ENCODE results near the gene CCL4L2. TPM values are rescaled to one million over a fixed set of nuclear protein-coding genes. Genes with fewer than 3 reads are reported as not detected.
"Not testable (repeated sequence)": the region's sequence is repeated elsewhere in the genome, so short reads cannot be mapped to it uniquely, and the experiment has no call there.

CCL4L2 gene
- total RNA-seq (under 1 TPM in 1 of 2 donors, not detected in 1; 0.74 TPM), polyA plus RNA-seq (ENCODE audit: insufficient read depth, low read depth, low replicate concordance) (3.6 TPM)
- long read RNA-seq, donor 1: 0 reads
- long read RNA-seq, donor 2: 0 reads

DNA sequence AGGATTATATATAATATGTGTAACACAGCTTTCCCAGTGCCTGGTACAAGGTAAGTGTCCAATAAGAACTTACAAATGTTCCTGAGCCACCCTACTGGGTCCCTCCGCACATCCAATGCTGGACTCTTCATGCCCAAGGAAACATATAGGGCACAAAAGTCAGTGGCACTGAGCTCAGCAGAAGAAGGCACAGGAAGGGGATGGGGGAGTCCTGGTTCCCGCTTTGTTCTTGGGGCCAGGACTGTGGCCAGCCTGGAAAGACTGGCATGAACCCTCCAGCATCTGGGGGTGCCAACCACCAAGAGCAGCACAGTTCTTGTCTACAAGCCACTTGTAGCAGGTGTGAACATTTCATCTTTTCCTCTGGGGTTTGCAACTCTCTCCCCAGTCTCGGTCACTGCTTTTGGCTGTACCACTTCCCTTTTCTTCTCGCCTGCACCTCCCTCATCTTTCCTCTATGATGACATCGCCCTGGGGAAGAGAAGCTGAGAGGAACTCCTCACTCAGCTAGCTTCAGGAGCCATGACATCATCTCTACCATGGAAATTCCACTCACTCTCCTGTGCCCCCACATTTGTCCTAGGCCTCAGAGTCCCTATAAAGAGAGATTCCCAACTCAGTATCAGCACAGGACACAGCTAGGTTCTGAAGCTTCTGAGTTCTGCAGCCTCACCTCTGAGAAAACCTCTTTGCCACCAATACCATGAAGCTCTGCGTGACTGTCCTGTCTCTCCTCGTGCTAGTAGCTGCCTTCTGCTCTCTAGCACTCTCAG lies at the start of gene CCL4L2:
TSS of gene CCL4L2 (plus strand) at position 625 of the 773 bp plus-strand sequence.
- H3K4me3 ChIP-seq; H3K9me3 ChIP-seq; H3K36me3 ChIP-seq (ENCODE audit: low read depth, missing control alignments); intact Hi-C loops (cut with DNase I; ENCODE audit: low total_unique reads); H3K27me3 ChIP-seq; DNase-seq; H3K4me1 ChIP-seq; H3K27ac ChIP-seq: not testable (repeated sequence)
- WGBS, 2 donors: 88 to 91% methylated on average over 7 of the region's 7 CpGs

DNA sequence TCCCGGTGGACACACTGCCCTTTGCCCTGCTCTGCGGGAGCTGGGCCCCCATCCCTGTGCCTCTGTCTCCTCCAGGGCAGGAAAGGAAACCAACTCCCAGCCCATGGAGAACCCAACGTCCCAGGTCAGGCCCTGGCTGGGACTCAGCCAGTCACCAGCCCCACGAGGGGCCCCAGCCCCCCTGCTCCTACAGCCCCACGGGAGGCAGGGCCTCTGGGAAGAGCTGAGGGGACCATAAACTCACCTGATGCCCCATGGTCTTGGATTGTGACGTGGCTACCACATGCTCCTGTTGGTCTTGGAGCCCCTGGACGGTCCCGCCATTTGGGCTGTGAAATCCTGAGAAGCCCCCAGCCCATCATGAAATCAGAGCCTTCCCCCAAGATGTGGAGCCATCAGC lies 42.0 kb upstream of the CCL4L2 start:
- H3K36me3 ChIP-seq (ENCODE audit: low read depth, missing control alignments); H3K27ac ChIP-seq; H3K4me3 ChIP-seq; H3K4me1 ChIP-seq; H3K27me3 ChIP-seq; H3K9me3 ChIP-seq; DNase-seq; intact Hi-C loops (cut with DNase I; ENCODE audit: low total_unique reads): not testable (repeated sequence)
- WGBS, 2 donors: no CpG with 5 or more reads among the region's 8 CpGs

DNA sequence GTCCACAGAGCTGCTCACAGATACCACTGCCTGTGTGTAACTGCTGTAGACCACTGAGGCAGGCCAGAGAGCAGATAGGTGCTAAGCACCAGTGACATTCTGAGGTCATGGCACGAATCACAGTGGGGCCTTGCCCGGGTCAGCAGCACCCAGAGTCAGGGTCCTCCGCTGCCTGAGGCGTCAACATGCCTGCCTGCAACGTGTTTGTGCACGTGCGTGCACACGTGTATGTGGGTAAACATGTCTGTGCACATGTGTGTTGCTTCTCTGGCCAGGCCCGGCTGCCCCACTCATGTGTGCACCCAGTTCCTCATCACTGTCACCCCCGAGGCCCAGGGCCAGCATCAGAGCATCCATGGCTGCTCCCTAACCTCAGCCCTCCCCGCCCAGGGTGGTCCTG lies 34.3 kb upstream of the CCL4L2 start, which contains the start of gene TBC1D3B:
TSS of gene TBC1D3B (minus strand) at position 101 of the 400 bp plus-strand sequence. CDS start 1,586 bp downstream, outside the sequence.
- DNase-seq; H3K27ac ChIP-seq; H3K4me3 ChIP-seq; H3K36me3 ChIP-seq (ENCODE audit: low read depth, missing control alignments); H3K9me3 ChIP-seq; intact Hi-C loops (cut with DNase I; ENCODE audit: low total_unique reads); H3K27me3 ChIP-seq; H3K4me1 ChIP-seq: not testable (repeated sequence)
- WGBS, 2 donors: no CpG with 5 or more reads among the region's 11 CpGs

DNA sequence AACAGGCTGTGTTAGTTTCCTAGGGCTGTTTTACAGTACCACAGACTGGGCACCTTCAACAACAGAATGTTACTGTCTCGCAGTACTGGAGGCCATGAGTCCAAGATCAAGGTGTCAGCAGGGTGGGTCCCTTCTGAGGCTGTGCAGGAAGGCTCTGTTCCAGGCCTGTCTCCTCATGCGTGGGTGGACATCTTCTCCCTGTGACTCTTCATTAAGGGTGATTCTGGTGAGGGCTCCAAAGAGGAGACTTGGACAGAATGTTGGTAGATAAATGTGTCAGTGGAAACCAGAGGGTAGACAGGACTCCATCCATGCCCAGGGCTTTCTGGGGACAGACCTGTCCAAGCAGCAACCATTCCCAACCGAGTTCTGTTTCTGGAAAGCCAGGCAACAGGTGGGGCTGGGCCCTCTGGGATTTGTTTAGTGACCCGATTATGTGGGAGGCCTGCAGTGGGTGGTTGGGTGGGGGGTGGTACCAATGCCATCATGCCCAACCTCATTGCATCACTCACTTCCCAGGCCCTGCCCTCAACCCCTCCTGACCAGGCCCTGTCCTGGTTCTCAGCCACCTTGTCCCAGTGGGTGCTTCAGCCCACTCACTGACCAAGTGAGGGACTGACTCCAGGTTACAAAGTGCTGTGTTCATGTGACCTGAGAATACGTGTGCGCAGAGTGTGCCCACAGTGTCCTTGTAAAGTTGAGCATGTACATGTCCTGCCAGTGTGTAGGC lies 29.3 kb upstream of the CCL4L2 start:
- peaks cover 13% of the 10 kb centered on the region for H3K4me1 ChIP-seq
- H3K27ac ChIP-seq; H3K36me3 ChIP-seq (ENCODE audit: low read depth, missing control alignments); H3K9me3 ChIP-seq; H3K4me3 ChIP-seq; DNase-seq; H3K27me3 ChIP-seq: not testable (repeated sequence)
- 84 to 89% methylated on average over 6 of the region's 6 CpGs for WGBS, 2 donors
- intact Hi-C loops (cut with DNase I; ENCODE audit: low total_unique reads): loop anchor here (10.0 kb wide), 1 partner anchor 67 kb away; no protein-coding TSS in a partner anchor

DNA sequence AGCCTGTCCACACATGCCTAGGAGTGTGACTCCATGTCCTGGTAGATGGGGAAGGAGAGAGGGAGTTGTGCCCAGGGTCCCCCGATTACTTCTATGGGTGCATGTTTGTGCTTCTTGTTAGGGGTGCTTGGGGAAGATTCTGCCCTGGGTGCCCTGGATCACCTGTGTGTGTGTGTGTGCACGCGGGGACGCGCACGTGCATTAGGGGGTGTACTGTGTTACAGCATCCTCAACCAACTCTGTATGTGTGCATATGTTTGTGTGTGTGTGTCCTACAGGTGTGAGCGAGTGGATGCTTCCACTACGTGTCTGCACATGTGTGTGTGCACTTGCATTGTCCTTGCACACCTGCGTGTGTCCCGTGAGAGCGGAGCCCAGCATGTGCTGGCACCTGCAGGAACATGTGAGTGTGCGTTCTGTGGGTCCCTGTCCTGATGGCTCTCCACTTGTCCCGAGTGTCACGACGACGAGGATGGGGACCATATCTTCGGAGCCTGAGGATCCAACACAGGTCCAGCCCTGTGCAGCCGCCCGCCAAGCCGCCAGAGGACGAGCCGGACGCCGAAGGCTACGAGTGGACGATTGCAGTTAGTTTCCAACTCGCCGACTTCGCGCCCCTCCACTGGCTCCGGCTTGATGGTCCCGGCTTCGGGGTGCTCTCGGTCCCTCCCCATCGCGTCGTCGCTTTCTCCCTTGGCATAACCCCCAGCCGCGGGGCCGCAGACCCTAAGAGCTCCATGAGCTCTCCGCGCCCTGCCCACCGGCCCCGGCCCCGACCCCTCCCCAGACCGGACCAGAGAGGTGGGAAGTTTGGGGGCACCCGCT lies 28.5 kb upstream of the CCL4L2 start:
- DNase-seq: peak; percentile 46
- Histone ChIP-seq H3K9me3 (no peaks in the 10 kb centered on the region), H3K36me3 (ENCODE audit: low read depth, missing control alignments) (no peaks in the 10 kb centered on the region), H3K27me3 (no peaks in the 10 kb centered on the region), H3K4me1 (peaks cover 13% of the 10 kb centered on the region), H3K27ac (peak overlapping the region; percentile 64 to 73), H3K4me3 (peak overlapping the region; percentile 55 to 69)
- intact Hi-C loops (cut with DNase I; ENCODE audit: low total_unique reads): loop anchor here (10.0 kb wide), 1 partner anchor 68 kb away; no protein-coding TSS in a partner anchor
- no peak for TF ChIP-seq POLR2A (IDR thresholded peaks at IDR 0.05)
- TF ChIP-seq, protein P1, sequence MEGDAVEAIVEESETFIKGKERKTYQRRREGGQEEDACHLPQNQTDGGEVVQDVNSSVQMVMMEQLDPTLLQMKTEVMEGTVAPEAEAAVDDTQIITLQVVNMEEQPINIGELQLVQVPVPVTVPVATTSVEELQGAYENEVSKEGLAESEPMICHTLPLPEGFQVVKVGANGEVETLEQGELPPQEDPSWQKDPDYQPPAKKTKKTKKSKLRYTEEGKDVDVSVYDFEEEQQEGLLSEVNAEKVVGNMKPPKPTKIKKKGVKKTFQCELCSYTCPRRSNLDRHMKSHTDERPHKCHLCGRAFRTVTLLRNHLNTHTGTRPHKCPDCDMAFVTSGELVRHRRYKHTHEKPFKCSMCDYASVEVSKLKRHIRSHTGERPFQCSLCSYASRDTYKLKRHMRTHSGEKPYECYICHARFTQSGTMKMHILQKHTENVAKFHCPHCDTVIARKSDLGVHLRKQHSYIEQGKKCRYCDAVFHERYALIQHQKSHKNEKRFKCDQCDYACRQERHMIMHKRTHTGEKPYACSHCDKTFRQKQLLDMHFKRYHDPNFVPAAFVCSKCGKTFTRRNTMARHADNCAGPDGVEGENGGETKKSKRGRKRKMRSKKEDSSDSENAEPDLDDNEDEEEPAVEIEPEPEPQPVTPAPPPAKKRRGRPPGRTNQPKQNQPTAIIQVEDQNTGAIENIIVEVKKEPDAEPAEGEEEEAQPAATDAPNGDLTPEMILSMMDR (IDR thresholded peaks at IDR 0.05): no peak
- WGBS, 2 donors: 24 to 26% methylated on average over 41 to 48 of the region's 48 CpGs

DNA sequence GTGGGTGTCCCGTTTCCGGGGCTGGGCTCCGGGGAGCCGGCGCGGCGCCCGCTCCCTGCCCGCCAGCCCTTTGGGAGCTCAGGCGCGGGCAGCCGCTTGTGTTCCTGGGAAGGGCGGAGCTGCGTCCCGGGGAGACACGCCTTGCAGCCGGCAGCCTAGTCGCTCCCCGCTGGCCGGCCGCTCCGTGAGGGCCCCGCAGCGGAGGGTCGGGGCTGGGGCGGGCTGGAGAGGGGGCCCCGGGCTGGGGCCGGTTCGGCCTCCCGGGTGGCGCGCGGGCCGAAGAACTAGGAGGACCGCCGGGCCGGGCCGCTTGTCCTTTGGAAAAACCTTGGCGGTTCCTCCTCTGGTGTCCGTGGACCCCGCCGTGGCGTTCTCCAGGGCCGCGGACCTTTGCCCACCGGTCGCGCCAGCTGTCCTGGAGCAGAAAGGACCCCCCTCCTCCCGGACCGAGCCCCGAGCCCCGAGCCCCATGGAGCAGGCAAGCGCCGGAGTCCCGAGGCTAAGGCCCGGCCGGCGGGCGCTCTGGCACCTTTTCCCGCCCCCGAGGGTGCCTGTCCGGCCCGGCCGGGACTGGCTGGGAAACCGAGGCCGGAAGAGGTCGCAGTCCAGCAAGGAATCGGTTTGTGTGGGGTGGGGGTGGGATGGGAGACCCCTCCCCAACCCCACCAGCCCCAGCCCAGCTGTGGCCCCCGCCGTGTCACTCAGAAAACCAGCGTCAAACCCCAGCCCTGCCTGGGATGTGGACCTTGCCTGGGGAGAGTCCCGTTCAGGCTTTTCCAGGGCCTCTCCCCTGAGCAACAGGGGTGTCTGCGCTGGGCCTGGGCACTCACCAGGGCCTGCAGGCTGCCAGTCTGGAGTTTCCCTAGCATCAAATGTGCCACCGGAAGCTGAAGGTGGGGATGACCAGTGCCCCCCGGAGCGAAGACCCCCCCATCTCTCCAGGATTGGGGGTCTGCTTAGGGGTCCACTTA lies 27.6 kb upstream of the CCL4L2 start:
- Histone ChIP-seq H3K27ac (peak overlapping the region; percentile 64 to 73), H3K27me3 (no peaks in the 10 kb centered on the region), H3K36me3 (ENCODE audit: low read depth, missing control alignments) (no peaks in the 10 kb centered on the region), H3K4me3 (peak overlapping the region; percentile 55 to 69), H3K4me1 (peaks cover 13% of the 10 kb centered on the region), H3K9me3 (no peaks in the 10 kb centered on the region)
- DNase-seq: peak; percentile 70
- no peak for TF ChIP-seq POLR2A (IDR thresholded peaks at IDR 0.05)
- TF ChIP-seq, protein P1 (IDR thresholded peaks at IDR 0.05): no peak
- 5% methylated on average over 29 to 76 of the region's 76 CpGs for WGBS, 2 donors
- intact Hi-C loops (cut with DNase I; ENCODE audit: low total_unique reads): loop anchor here (10.0 kb wide), 1 partner anchor 68 kb away; no protein-coding TSS in a partner anchor

All from testis (tissue), 5 donors.